AG09309 (cell line): ENCODE data around the gene ACTR6.

Experiments used
- DNase-seq: peaks from one replicate; pipeline ENCODE4 v3.0.0-alpha.2; 2010; ENCODE audit warnings: low read depth
- H3K4me3 ChIP-seq: 2 replicates; pipeline ENCODE4 v1.5.1; 2011; ENCODE audit warnings: mild to moderate bottlenecking, low read depth, low read length, moderate library complexity; ENCODE audit not compliant: control insufficient read depth
- CTCF ChIP-seq: IDR thresholded peaks from 2 replicates; pipeline ENCODE4 v1.5.1; 2011; ENCODE audit warnings: mild to moderate bottlenecking, low read depth, low read length, inconsistent platforms; ENCODE audit not compliant: insufficient read depth, control insufficient read depth; ENCODE audit errors: missing control alignments

ACTR6 gene

GRCh38 chr12:100158535-100158934 lies 42.1 kb upstream of the ACTR6 start:
- H3K4me3 ChIP-seq: no peak overlapping the region
- TF ChIP-seq CTCF: no peak
- no peak for DNase-seq

- H3K4me3 ChIP-seq: no peak overlapping the region
- no peak for TF ChIP-seq CTCF
- no peak for DNase-seq
Measured at GRCh38 chr12:100159391-100160104, 41.1 kb upstream of the ACTR6 start.

- DNase-seq: no peak
- peak overlapping the region; percentile 26 for H3K4me3 ChIP-seq
- peak; percentile 16 for TF ChIP-seq CTCF
Measured at GRCh38 chr12:100163416-100164152, 37.0 kb upstream of the ACTR6 start.

GRCh38 chr12:100164153-100164704 lies 36.4 kb upstream of the ACTR6 start:
- peak overlapping the region; percentile 26 for H3K4me3 ChIP-seq

GRCh38 chr12:100165356-100165755 lies 35.3 kb upstream of the ACTR6 start:
- no peak overlapping the region for H3K4me3 ChIP-seq
- no peak for TF ChIP-seq CTCF
- DNase-seq: no peak

More at GRCh38 chr12:100164153-100164704, 36.4 kb upstream of the ACTR6 start:
- no peak for DNase-seq
- no peak for TF ChIP-seq CTCF

GRCh38 chr12:100166232-100166631 lies 34.4 kb upstream of the ACTR6 start:
- TF ChIP-seq CTCF: no peak
- no peak for DNase-seq
- no peak overlapping the region for H3K4me3 ChIP-seq
